ENCODE measurements around the gene UGT1A8.

The UGT1A8 gene

DNA sequence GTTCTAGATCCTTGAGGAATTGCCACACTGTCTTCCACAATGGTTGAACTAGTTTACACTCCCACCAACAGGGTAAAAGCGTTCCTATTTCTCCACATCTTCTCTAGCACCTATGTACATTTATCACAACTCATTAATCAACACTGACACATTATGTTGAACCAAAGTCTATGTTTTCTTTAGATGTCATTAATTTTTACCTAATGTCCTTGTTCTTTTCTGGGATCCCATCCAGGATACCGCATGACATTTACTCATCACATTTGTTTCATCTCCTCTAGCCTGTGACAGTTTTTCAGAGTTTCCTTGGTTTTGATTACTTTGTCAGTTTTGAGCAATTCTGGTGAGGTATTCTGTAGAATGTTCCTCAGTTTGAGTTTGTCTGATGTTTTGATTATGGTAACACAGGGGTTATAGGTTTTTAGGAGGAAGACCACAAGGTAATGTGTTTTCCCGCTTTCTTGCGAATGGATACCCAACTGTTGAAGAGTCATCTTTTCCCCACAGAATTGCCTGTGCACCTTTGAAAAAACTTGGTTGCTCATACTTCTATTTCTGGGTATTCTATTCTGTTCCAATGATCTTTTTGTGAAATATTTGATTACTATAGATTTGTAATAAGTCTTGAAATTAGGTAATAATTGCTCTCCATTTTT lies 51.3 kb downstream of the UGT1A8 start:
- H3K9me3 Mint-ChIP-seq, result peaks cover 0 to 9% of the 10 kb centered on the region in 2 donors
- no peak for ATAC-seq

DNA sequence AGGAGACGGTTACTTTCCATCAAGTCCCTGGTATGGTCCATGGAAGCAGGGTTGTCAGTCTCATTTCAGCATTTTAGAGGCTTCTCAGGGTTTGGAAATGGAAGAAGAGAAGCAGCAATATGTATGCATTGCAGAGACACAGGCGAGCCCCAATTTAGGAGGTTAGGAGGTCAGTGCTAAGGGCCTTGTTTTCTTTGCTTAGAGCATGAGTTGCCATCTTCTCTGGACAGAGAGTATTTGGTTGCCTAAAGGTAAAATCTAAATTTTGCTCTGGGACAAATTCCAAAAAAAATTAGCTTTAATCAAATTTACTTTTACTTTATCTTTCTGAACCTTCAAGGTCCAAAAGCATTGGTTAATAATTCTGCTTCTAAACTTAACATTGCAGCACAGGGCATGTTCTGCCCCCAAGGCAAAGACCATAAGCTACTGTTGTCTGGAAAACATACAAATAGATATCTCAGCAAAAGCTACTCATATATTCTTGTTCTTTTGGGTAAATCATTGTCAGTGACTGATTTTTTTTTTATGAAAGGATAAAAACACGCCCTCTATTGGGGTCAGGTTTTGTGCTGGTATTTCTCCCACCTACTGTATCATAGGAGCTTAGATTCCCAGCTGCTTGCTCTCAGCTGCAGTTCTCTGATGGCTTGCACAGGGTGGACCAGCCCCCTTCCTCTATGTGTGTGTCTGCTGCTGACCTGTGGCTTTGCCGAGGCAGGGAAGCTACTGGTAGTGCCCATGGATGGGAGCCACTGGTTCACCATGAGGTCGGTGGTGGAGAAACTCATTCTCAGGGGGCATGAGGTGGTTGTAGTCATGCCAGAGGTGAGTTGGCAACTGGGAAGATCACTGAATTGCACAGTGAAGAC lies 54.1 kb downstream of the UGT1A8 start, which contains the start of gene UGT1A9:
TSS of gene UGT1A9 (plus strand) at position 609 of the 872 bp plus-strand sequence. CDS start at position 646, 37 bp downstream.
- ATAC-seq (no peak), DNase-seq (no peak)
- H3K9me3 Mint-ChIP-seq, result peaks cover 0 to 9% of the 10 kb centered on the region in 2 donors
- H3K4me1 Mint-ChIP-seq, result no peaks in the 10 kb centered on the region
- H3K4me3 Mint-ChIP-seq, result no peak within 1 kb of the TSS
- peaks cover 36% of the 10 kb centered on the region for H3K27me3 Mint-ChIP-seq
- H3K27ac Mint-ChIP-seq, result no peak within 1 kb of the TSS

More for the DNA sequence above, 51.3 kb downstream of the UGT1A8 start:
- H3K27ac Mint-ChIP-seq, result no peak overlapping the region
- H3K4me3 Mint-ChIP-seq, result no peak overlapping the region
- H3K4me1 Mint-ChIP-seq, result no peaks in the 10 kb centered on the region
- no peak for DNase-seq
- H3K27me3 Mint-ChIP-seq, result peaks cover 39% of the 10 kb centered on the region

DNA sequence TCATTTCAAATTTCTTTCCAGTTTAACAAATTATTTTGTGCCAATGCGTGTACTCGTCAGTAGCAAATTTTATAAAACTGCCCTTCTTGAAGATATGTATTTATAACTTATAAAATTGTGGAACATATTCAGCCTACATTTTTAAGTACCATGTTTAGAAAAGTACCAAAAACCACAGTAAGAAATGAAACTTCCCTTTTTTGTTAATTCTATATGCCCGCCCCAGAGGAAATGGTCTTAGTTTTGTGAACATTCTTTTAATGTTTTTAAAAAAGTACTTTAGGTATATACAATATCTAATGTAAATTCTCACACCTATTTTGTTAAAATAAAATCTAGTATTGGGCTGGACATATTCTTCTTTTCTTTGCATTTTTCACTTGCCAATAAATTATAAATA lies 55.5 kb downstream of the UGT1A8 start:
- no peak overlapping the region for H3K4me3 Mint-ChIP-seq
- H3K27ac Mint-ChIP-seq, result no peak overlapping the region
- H3K27me3 Mint-ChIP-seq, result peaks cover 43% of the 10 kb centered on the region
- H3K9me3 Mint-ChIP-seq, result peaks cover 0 to 9% of the 10 kb centered on the region in 2 donors
- H3K4me1 Mint-ChIP-seq, result no peaks in the 10 kb centered on the region
- ATAC-seq (no peak), DNase-seq (no peak)

DNA sequence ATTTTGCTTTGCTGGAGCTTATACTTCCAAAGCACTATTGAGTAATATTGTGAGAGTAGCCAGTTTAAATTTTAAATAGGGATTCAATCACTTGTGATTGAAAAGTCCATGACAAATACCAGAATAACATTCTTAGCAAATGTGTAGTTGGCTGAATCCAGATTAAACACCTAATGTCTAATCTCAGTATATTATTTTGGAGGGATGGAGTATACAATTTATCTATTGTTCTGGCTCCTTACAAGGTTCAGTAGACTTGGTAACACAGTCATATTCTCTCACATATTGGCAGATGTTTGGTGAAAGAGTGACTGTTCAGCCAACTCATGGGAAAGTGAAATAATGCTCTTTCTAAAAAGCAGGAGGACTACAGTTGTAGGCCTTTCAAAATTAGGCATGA lies 56.5 kb downstream of the UGT1A8 start:
- H3K27ac Mint-ChIP-seq, result no peak overlapping the region
- ATAC-seq (no peak), DNase-seq (no peak)

DNA sequence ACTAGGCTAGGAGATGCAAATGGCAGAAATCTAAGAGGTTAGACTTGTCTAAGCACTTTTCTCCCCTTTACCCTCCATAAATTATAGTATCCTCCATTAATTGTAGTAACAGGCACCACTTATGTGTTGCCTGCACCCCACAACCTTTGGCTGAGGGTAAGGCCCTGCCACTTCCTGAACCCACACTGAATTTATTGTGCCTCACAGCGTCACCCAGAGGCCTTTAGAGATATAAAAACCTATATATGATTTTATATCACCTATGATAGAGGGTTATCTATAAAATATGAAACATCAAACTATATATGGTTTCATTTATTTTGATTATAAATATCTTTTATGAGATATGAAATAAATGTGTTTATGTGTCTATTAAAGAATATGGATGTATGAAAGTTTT lies 56.9 kb downstream of the UGT1A8 start:
- Mint-ChIP-seq H3K27me3 (peaks cover 43% of the 10 kb centered on the region), H3K4me1 (no peaks in the 10 kb centered on the region)
- no peak for ATAC-seq

More for the DNA sequence above, 56.5 kb downstream of the UGT1A8 start:
- H3K4me1 Mint-ChIP-seq, result no peaks in the 10 kb centered on the region
- H3K4me3 Mint-ChIP-seq, result no peak overlapping the region
- peaks cover 0 to under 1% of the 10 kb centered on the region in 2 donors for H3K9me3 Mint-ChIP-seq
- H3K27me3 Mint-ChIP-seq, result peaks cover 43% of the 10 kb centered on the region

DNA sequence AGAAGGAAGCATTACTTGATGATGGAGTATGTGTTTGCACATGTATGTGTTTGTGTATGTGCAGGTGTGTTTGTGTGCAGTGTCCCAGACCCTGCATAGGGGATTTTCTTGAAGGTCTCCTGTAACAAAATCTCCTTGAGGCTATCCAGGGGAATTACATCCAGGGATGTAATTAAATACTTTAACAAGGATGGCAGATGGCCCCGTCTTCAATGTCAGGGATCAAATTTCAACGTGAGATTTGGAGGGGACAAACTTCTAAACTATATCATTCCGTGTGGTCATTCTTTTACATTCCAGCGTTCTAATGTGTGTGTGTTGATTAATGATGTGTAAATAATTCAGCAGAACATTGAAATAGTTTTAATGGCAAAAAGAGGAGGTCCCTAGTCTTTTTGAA lies 57.6 kb downstream of the UGT1A8 start:
- Mint-ChIP-seq H3K27me3 (peaks cover 37% of the 10 kb centered on the region), H3K27ac (no peak overlapping the region)

More for the DNA sequence above, 56.9 kb downstream of the UGT1A8 start:
- no peak overlapping the region for H3K4me3 Mint-ChIP-seq
- no peaks in the 10 kb centered on the region for H3K9me3 Mint-ChIP-seq
- no peak for DNase-seq
- H3K27ac Mint-ChIP-seq, result no peak overlapping the region

DNA sequence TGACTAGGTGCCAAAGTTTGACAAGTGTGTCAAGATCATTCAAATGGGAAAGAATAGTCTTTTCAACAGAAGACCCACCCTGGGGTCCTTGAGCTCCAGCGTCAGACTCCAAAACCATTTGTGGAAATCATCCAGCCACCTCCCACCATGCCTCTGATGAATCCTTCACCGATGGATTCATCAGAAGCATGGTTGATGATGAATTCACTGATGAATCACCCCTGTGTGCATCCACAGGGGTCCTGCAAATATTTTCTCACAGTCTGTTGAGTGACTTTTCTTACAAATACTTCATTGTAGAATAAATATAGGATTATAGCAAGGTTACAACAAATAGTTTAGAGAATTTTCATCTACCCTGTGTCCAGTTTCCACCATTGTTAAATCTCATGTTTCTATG lies 58.6 kb downstream of the UGT1A8 start:
- no peak overlapping the region for H3K27ac Mint-ChIP-seq
- peaks cover 27% of the 10 kb centered on the region for H3K27me3 Mint-ChIP-seq
- no peaks in the 10 kb centered on the region for H3K4me1 Mint-ChIP-seq
- H3K4me3 Mint-ChIP-seq, result no peak overlapping the region
- H3K9me3 Mint-ChIP-seq, result no peaks in the 10 kb centered on the region
- no peak for DNase-seq
- no peak for ATAC-seq

More for the DNA sequence above, 57.6 kb downstream of the UGT1A8 start:
- Mint-ChIP-seq H3K4me3 (no peak overlapping the region), H3K4me1 (no peaks in the 10 kb centered on the region), H3K9me3 (no peaks in the 10 kb centered on the region)
- ATAC-seq (no peak), DNase-seq (no peak)

DNA sequence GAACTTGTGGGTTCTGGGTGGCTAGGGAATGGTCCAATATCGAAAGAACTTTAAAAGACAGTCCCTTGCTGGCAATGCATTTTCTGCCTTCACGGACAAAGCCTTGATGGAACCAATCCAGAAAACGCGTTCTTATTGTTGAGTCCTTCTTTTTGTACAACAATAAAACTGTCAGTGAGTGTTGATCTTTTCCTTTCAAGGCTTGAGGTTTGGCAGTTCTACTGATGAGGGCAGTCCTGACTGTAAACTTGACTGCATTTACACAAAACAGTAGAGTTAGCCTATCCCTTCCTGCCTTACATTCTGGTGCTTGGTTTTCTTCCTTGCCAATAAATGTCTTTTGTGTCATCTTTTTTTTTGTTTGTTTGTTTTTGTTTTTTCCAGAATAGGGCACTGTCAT lies 61.8 kb downstream of the UGT1A8 start:
- ATAC-seq (no peak), DNase-seq (no peak)
- no peak overlapping the region for H3K4me3 Mint-ChIP-seq
- H3K9me3 Mint-ChIP-seq, result no peaks in the 10 kb centered on the region
- H3K4me1 Mint-ChIP-seq, result no peaks in the 10 kb centered on the region
- no peak overlapping the region for H3K27ac Mint-ChIP-seq
- peaks cover 14% of the 10 kb centered on the region for H3K27me3 Mint-ChIP-seq

DNA sequence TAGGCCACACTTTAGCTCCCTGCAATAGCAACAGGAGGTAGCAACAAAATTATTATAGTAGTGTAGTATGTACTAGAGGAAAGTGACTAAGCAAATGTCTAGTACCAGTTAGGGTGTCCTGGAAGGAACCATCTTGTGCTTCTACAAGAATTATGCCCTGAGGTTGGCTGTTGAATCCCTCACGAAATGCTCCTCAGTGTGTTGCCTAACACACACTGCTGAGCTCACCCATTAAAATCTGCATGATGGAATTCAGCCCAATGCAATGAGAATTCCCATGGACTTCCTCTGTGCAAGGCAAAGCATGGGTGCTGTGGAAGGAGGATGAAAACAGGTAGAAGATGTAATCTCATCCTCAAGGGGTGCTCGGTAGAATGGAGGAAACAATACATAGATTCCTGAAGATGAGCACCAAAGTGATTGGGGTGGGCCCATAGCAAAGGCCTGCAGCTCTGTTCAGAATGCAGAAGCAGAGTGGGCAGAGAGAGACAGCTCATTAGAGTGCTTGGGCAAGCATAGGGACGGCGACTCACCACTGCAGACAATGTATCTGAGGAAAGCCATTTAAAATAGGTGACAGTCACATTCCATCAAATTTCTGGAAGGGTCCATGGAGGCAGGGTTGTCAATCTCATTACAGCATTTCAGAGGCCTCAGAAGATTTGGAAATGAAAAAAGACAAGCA lies 63.1 kb downstream of the UGT1A8 start:
- H3K27ac Mint-ChIP-seq, result no peak overlapping the region
- ATAC-seq (no peak), DNase-seq (no peak)
- no peak overlapping the region for H3K4me3 Mint-ChIP-seq
- H3K4me1 Mint-ChIP-seq, result no peaks in the 10 kb centered on the region
- no peaks in the 10 kb centered on the region for H3K9me3 Mint-ChIP-seq
- H3K27me3 Mint-ChIP-seq, result peaks cover 14% of the 10 kb centered on the region

DNA sequence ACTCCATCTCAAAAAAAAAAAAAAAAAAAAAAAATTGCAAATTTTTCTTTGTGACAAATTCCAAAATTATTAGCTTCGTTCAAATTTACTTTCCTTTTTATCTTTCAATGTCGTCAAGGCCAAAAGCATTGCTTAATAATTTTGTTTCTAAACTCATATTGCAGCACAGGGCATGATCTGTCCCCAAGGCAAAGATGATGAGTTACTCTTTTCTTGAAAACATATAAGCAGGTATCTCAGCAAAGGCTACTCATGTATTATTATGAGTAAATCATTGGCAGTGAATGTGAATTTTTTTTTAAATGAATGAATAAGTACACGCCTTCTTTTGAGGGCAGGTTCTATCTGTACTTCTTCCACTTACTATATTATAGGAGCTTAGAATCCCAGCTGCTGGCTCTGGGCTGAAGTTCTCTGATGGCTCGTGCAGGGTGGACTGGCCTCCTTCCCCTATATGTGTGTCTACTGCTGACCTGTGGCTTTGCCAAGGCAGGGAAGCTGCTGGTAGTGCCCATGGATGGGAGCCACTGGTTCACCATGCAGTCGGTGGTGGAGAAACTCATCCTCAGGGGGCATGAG lies 64.2 kb downstream of the UGT1A8 start, which contains the start of gene UGT1A7:
TSS of gene UGT1A7 (plus strand) at position 381 of the 579 bp plus-strand sequence. CDS start at position 418, 37 bp downstream.
- Mint-ChIP-seq H3K27ac (no peak within 1 kb of the TSS), H3K27me3 (peaks cover 6% of the 10 kb centered on the region), H3K9me3 (no peaks in the 10 kb centered on the region), H3K4me3 (no peak within 1 kb of the TSS), H3K4me1 (no peaks in the 10 kb centered on the region)
- DNase-seq (no peak), ATAC-seq (no peak)

DNA sequence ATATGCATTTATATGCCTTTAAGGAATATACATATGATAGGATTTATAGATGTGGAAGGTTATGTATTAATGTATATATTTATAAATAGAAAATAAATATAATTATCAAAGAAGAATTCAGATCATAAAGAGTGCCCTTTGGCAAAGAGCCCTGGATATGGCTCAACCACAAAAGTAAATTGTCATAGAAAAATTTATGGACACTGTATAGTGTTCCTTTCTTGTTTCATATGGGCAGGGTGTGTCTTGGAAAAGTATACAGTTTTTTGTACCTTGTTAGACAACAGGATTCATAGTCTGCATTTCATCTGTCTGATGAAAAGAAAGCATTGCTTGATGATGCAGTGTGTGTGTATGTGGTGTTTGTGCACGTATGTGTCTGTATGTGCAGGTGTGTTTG lies 67.2 kb downstream of the UGT1A8 start:
- Mint-ChIP-seq H3K27ac (no peak overlapping the region), H3K9me3 (no peaks in the 10 kb centered on the region), H3K27me3 (no peaks in the 10 kb centered on the region), H3K4me3 (no peak overlapping the region), H3K4me1 (no peaks in the 10 kb centered on the region)
- no peak for DNase-seq
- no peak for ATAC-seq

DNA sequence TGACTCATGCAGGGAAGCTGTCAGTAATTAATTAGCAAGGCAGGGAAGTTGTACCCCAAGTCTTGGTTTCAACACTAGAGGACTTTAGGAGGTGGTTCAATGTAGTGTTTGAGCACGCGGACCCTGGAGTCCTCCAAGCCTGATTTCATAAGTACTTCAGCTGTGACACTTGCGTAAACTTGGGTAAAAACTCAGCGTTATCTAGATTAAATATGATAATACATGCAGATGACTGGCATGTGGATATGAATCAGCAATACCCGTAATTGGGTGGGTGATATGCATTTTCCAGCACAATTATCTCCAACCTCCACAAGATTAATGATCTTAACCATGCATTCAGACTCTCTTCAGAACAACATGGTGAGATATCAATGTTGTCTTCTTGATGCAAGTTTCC lies 69.5 kb downstream of the UGT1A8 start:
- DNase-seq (no peak), ATAC-seq (no peak)
- Mint-ChIP-seq H3K4me1 (no peaks in the 10 kb centered on the region), H3K9me3 (no peaks in the 10 kb centered on the region), H3K27me3 (no peaks in the 10 kb centered on the region), H3K27ac (no peak overlapping the region), H3K4me3 (no peak overlapping the region)

DNA sequence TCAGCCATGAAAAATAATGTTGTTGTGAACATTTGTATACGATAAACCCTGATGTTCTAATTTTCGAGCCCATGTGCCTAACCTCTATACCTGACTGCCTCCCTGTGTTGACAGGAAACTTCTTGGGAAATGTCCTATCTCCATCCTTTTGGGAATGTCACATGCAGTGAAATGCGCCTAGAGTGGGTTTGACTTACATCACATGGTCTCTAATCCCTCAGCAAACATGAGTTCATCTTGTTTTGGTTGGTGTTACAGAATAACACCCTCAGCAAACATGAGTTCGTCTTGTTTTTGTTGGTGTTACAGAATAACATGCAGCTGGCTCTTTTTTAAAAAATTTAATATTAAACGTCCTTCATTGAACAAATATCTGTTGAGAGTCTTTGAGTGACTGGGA lies 70.9 kb downstream of the UGT1A8 start:
- no peak overlapping the region for H3K4me3 Mint-ChIP-seq
- no peaks in the 10 kb centered on the region for H3K9me3 Mint-ChIP-seq
- H3K27me3 Mint-ChIP-seq, result no peaks in the 10 kb centered on the region
- ATAC-seq (no peak), DNase-seq (no peak)
- H3K27ac Mint-ChIP-seq, result no peak overlapping the region
- H3K4me1 Mint-ChIP-seq, result no peaks in the 10 kb centered on the region

DNA sequence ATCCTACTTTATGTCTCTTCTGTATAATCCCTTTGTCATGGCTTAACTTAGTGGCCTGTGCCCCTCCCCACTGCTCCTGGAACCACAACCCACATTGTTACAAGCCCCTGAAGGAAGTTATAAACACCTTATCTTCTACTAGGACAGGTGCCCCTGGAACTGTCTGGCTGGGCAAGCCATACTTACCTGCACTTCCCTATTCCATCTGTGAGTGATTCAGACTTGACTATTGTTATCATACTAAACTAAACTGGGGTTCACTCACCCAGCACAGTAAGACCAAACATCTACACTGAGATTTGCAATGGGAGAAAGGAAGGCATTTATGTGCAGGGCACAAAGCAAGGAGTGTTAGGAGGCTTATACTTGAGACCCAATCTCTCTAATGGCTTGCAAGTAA lies 71.6 kb downstream of the UGT1A8 start:
- ATAC-seq, result no peak
- no peak overlapping the region for H3K4me3 Mint-ChIP-seq
- DNase-seq, result no peak
- H3K27me3 Mint-ChIP-seq, result peaks cover 7% of the 10 kb centered on the region
- no peaks in the 10 kb centered on the region for H3K9me3 Mint-ChIP-seq
- no peaks in the 10 kb centered on the region for H3K4me1 Mint-ChIP-seq
- no peak overlapping the region for H3K27ac Mint-ChIP-seq

DNA sequence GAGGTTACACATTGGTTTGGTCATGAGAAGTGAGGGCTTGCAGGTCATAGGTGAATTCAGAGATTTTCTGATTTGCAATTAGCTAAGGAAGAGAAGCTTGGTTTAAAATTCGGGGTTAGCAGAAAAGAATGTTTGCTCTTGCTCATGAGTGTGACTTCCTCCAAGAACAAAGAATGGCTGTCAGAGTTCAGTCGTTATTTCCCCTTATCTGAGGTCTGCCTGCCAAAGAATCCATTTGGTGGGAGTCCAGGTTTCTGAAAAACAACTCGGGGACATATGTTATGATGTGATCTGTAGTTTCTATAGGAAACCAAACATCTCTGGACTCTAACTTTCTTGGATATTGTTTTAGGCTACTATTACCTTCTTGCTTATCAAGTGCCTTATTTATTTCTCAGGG lies 72.1 kb downstream of the UGT1A8 start:
- Mint-ChIP-seq H3K9me3 (no peaks in the 10 kb centered on the region), H3K27ac (no peak overlapping the region), H3K4me3 (no peak overlapping the region), H3K27me3 (peaks cover 7% of the 10 kb centered on the region), H3K4me1 (no peaks in the 10 kb centered on the region)
- DNase-seq, result no peak
- ATAC-seq, result no peak

All from stimulated activated naive CD8-positive, alpha-beta T cell treated with anti-CD3 and anti-CD28 coated beads, Interleukin-15, amount 100 ng/mL, for 72 hours (primary cell).